ENCODE measurements around the gene ABI1. TPM values are rescaled to one million over a fixed set of nuclear protein-coding genes. Genes with fewer than 3 reads are reported as not detected.

Gene ABI1
- polyA plus RNA-seq, 1 donor, result 50.1 TPM

DNA sequence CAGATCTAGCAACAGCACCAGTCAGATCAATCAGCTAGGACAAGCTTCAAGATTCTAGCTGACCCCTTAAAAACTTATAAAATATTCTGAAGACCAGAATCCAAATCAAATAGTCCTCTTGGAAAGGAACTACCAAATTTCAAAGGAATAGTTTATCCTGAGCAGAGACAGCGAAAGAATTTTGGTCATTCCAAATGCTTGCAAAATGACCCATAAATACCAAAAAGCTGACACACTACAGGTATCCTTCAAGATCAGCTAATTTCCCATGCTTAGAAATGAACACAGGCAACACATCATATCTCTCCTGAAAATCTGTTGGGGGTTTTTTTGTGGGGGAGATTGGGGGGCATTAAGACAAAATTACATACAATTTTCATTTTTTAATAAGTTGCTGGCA is 84.5 kb downstream of the ABI1 start:
- no peaks in the 10 kb centered on the region for H3K36me3 ChIP-seq (ENCODE audit: control insufficient read depth, insufficient read depth, low read length)
- H3K27ac ChIP-seq (ENCODE audit: low read length), result no peak overlapping the region
- WGBS (ENCODE audit: insufficient coverage, low lambda C conversion rate), result 100% methylated on average over 1 of the region's 1 CpG

DNA sequence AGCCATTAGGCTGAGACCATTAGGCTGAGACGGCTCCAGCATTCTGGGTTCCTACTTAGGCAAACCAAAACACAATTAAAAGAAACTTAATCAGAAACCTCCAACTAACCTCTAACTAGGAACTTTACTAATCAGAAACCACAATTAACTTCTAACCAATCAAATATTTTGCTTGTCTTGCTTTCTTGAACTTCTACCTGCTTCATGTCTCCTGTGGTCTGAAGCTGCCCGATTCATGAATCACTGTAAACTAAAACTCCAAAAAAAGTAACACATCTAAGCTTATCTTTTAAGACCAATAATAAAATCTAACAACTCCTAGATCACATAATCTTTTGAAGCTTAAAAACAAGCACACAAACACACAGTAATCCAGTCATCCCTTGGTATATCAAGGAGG is 87.1 kb downstream of the ABI1 start:
- H3K4me3 ChIP-seq (ENCODE audit: low read length), result no peak overlapping the region
- no peaks in the 10 kb centered on the region for H3K9me3 ChIP-seq (ENCODE audit: control insufficient read depth, low read depth, low read length)
- peaks cover 2% of the 10 kb centered on the region for H3K36me3 ChIP-seq (ENCODE audit: control insufficient read depth, insufficient read depth, low read length)
- no peak overlapping the region for H3K27ac ChIP-seq (ENCODE audit: low read length)
- H3K27me3 ChIP-seq (ENCODE audit: control insufficient read depth, insufficient read depth, low read length), result no peaks in the 10 kb centered on the region
- H3K4me1 ChIP-seq (ENCODE audit: control insufficient read depth, insufficient read depth, low read length), result no peaks in the 10 kb centered on the region
- WGBS (ENCODE audit: insufficient coverage, low lambda C conversion rate), result 92% methylated on average over 2 of the region's 2 CpGs
- DNase-seq, result no peak

More for the DNA sequence above, 84.5 kb downstream of the ABI1 start:
- Histone ChIP-seq H3K4me3 (ENCODE audit: low read length) (no peak overlapping the region), H3K27me3 (ENCODE audit: control insufficient read depth, insufficient read depth, low read length) (no peaks in the 10 kb centered on the region), H3K4me1 (ENCODE audit: control insufficient read depth, insufficient read depth, low read length) (no peaks in the 10 kb centered on the region), H3K9me3 (ENCODE audit: control insufficient read depth, low read depth, low read length) (no peaks in the 10 kb centered on the region)
- DNase-seq, result no peak

DNA sequence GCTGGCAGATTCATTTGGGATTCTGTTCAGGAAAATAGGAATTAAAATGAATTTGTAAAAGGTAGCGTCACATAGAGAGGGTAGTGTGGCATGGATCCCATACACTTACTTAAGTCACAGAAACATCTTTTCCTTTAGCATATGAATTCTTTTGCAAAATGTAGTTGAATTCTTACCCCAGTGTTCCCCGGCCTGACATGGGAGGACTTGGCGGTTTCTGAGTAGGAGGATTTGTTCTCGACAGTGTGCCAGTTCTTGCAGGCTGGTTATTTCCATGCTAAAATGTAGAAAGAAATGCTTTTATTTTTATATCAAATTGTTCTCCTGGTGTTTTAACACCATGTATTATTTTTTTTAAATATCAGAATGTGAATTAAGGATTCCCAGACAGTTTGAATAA is 90.7 kb downstream of the ABI1 start:
- Histone ChIP-seq H3K9me3 (ENCODE audit: control insufficient read depth, low read depth, low read length) (no peaks in the 10 kb centered on the region), H3K27me3 (ENCODE audit: control insufficient read depth, insufficient read depth, low read length) (no peaks in the 10 kb centered on the region), H3K4me1 (ENCODE audit: control insufficient read depth, insufficient read depth, low read length) (no peaks in the 10 kb centered on the region), H3K27ac (ENCODE audit: low read length) (no peak overlapping the region), H3K4me3 (ENCODE audit: low read length) (no peak overlapping the region), H3K36me3 (ENCODE audit: control insufficient read depth, insufficient read depth, low read length) (peaks cover 15% of the 10 kb centered on the region)
- DNase-seq, result no peak
- 100% methylated on average over 4 of the region's 4 CpGs for WGBS (ENCODE audit: insufficient coverage, low lambda C conversion rate)

DNA sequence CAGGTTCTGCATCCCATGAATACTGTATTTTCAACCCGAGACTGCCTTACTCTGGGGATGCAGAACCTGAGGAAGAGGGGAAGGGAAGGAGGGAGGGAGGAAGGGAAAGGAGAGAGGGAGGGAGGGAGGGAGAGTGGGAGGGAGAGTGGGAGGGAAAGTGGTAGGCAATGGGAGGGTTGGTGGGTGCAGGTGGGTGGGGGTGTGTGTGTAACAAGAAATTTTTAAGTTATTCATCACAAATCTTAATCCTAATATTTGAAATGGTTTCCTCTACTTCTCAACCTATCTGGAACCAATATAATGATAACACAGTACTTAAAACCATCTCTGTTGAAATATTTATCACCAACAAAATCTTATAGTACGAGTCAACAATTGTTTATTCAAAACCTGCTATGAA is 95.2 kb downstream of the ABI1 start:
- Histone ChIP-seq H3K9me3 (ENCODE audit: control insufficient read depth, low read depth, low read length) (no peaks in the 10 kb centered on the region), H3K4me3 (ENCODE audit: low read length) (no peak overlapping the region), H3K27ac (ENCODE audit: low read length) (no peak overlapping the region), H3K27me3 (ENCODE audit: control insufficient read depth, insufficient read depth, low read length) (no peaks in the 10 kb centered on the region), H3K4me1 (ENCODE audit: control insufficient read depth, insufficient read depth, low read length) (no peaks in the 10 kb centered on the region), H3K36me3 (ENCODE audit: control insufficient read depth, insufficient read depth, low read length) (peaks cover 30% of the 10 kb centered on the region)
- no peak for DNase-seq
- 100% methylated on average over 1 of the region's 2 CpGs for WGBS (ENCODE audit: insufficient coverage, low lambda C conversion rate)

DNA sequence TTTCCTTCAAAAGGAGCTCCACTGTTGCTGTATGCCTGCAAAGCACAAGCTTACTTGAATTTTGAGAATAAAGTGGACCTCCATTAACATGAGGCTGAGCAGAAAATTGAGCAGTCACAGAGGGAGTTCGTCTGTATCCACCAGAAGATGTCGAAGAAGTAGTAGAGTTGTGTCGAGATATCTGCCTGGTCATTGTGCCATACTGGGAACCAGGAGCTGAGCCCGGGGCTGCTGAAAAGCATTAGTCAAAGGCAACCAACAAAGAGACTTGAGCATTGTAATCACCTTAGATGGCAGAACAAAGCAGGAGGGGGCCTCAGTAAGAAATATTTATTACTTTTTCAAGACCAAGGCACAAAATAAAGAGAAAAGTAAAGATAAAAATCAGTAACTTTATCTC is 101.8 kb downstream of the ABI1 start:
- H3K4me3 ChIP-seq (ENCODE audit: low read length), result no peak overlapping the region
- H3K27ac ChIP-seq (ENCODE audit: low read length), result no peak overlapping the region
- H3K4me1 ChIP-seq (ENCODE audit: control insufficient read depth, insufficient read depth, low read length), result no peaks in the 10 kb centered on the region
- peaks cover 18% of the 10 kb centered on the region for H3K36me3 ChIP-seq (ENCODE audit: control insufficient read depth, insufficient read depth, low read length)
- no peak for DNase-seq
- no peaks in the 10 kb centered on the region for H3K27me3 ChIP-seq (ENCODE audit: control insufficient read depth, insufficient read depth, low read length)
- WGBS (ENCODE audit: insufficient coverage, low lambda C conversion rate), result no CpG with 5 or more reads among the region's 4 CpGs
- no peaks in the 10 kb centered on the region for H3K9me3 ChIP-seq (ENCODE audit: control insufficient read depth, low read depth, low read length)

DNA sequence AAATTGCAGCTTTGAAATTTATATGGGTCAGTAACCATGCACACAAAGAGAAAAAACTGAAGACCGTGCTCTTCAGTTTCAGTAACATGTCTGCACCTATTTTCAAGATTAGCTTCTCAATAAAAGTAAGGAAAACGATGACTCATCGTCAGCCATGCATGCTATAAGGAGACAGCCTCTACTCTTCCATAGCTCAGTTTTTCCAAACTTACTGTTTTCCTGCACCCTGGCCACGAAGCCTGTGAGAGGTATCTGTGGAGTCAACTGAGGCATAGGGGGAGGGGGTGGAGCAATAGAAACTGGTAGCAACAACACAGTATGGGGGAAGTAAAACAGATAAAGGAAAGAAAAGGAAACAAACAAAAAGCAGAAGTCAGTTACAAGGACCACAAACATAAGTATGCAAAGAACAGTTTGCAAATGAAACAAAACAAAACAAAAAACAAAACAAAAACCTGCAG is 105.3 kb downstream of the ABI1 start:
- Histone ChIP-seq H3K9me3 (ENCODE audit: control insufficient read depth, low read depth, low read length) (no peaks in the 10 kb centered on the region), H3K4me3 (ENCODE audit: low read length) (no peak overlapping the region), H3K36me3 (ENCODE audit: control insufficient read depth, insufficient read depth, low read length) (peaks cover 9% of the 10 kb centered on the region), H3K27ac (ENCODE audit: low read length) (no peak overlapping the region), H3K4me1 (ENCODE audit: control insufficient read depth, insufficient read depth, low read length) (no peaks in the 10 kb centered on the region), H3K27me3 (ENCODE audit: control insufficient read depth, insufficient read depth, low read length) (no peaks in the 10 kb centered on the region)
- no peak for DNase-seq
- 57% methylated on average over 1 of the region's 4 CpGs for WGBS (ENCODE audit: insufficient coverage, low lambda C conversion rate)

DNA sequence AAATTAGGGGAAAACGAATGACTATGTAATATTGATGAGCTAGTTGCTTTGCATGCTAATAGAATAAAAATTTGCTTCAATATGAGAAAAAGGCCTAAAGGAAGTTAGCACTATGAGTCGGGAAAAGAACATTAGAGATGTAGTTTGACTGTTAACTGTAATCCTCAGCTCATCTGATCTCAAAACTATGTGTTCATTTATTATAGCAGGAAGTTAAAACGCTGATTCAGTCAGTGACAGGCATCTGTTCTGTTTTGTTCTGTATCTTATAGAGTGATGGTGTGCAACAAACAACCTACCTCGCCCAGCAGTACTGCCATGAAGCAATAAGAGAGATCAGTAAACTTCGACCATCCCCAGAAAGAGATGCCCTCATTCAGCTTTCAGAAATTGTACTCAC is 114.7 kb downstream of the ABI1 start:
- WGBS (ENCODE audit: insufficient coverage, low lambda C conversion rate), result 100% methylated on average over 1 of the region's 5 CpGs
- Histone ChIP-seq H3K27me3 (ENCODE audit: control insufficient read depth, insufficient read depth, low read length) (no peaks in the 10 kb centered on the region), H3K9me3 (ENCODE audit: control insufficient read depth, low read depth, low read length) (no peaks in the 10 kb centered on the region), H3K4me1 (ENCODE audit: control insufficient read depth, insufficient read depth, low read length) (no peaks in the 10 kb centered on the region), H3K4me3 (ENCODE audit: low read length) (no peak overlapping the region), H3K36me3 (ENCODE audit: control insufficient read depth, insufficient read depth, low read length) (peaks cover 41% of the 10 kb centered on the region), H3K27ac (ENCODE audit: low read length) (no peak overlapping the region)
- no peak for DNase-seq

DNA sequence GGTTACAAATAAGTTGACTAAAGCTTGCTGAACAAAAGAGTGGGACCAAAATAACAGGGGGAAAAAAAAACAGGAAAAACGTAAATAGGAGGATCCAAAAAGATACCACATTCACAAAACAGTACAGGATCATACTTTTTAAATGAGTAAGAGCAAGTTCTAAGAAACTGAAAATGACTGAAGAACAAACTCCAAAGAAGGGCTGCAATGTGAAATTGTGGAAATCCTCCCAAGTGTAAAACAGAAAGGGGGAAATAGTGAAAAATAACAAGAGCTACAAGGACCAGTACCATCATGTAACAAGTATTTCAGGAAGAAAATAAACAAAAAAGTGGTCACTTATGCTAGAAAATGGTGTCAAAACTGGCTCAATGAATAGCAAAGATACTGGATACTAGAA is 116.9 kb downstream of the ABI1 start:
- H3K36me3 ChIP-seq (ENCODE audit: control insufficient read depth, insufficient read depth, low read length), result peaks cover 49% of the 10 kb centered on the region
- WGBS (ENCODE audit: insufficient coverage, low lambda C conversion rate), result 100% methylated on average over 1 of the region's 1 CpG

DNA sequence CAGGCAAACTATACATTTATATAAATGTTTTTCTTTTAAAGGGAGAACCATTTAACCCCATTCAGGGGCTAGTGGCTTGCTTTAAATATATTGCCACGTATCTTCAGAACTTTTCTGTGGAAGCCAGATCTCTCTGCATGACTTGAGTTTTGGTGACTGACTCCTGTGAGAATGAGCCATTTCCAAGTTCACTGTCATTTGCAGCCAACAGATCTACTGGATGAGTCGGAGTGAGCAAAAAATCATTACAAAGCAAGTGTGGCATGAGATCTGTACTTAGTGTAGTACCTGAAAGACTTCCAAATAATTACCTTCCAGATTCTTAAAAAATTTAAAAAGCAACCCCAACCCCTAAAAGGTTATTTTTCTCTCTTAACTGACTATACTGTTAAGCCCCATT is 117.7 kb downstream of the ABI1 start:
- Histone ChIP-seq H3K36me3 (ENCODE audit: control insufficient read depth, insufficient read depth, low read length) (peaks cover 52% of the 10 kb centered on the region), H3K27ac (ENCODE audit: low read length) (no peak overlapping the region)
- WGBS (ENCODE audit: insufficient coverage, low lambda C conversion rate), result no CpG with 5 or more reads among the region's 2 CpGs

More for the DNA sequence above, 116.9 kb downstream of the ABI1 start:
- Histone ChIP-seq H3K27ac (ENCODE audit: low read length) (no peak overlapping the region), H3K27me3 (ENCODE audit: control insufficient read depth, insufficient read depth, low read length) (no peaks in the 10 kb centered on the region), H3K4me1 (ENCODE audit: control insufficient read depth, insufficient read depth, low read length) (no peaks in the 10 kb centered on the region), H3K9me3 (ENCODE audit: control insufficient read depth, low read depth, low read length) (no peaks in the 10 kb centered on the region), H3K4me3 (ENCODE audit: low read length) (no peak overlapping the region)
- no peak for DNase-seq

DNA sequence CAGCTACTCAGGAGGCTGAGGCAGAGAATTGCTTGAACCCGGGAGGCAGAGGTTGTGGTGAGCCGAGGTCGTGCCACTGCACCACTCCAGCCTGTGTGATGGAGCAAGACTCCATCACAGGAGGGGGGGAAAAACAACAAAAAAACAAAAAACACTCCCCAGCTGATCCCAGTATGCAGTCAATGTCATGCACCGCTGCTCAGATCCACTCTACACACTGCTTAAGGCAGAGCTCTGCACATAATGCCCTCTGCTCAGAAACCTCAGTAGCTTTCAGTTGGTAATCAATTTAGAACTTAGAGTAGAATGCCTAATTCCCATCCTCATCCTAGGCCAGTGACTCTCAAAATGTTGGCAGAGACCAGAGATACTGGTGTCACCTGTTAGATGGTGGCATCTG is 119.4 kb downstream of the ABI1 start:
- Histone ChIP-seq H3K4me1 (ENCODE audit: control insufficient read depth, insufficient read depth, low read length) (no peaks in the 10 kb centered on the region), H3K27ac (ENCODE audit: low read length) (no peak overlapping the region), H3K4me3 (ENCODE audit: low read length) (no peak overlapping the region), H3K36me3 (ENCODE audit: control insufficient read depth, insufficient read depth, low read length) (peaks cover 61% of the 10 kb centered on the region), H3K9me3 (ENCODE audit: control insufficient read depth, low read depth, low read length) (no peaks in the 10 kb centered on the region), H3K27me3 (ENCODE audit: control insufficient read depth, insufficient read depth, low read length) (no peaks in the 10 kb centered on the region)
- no peak for DNase-seq
- no CpG with 5 or more reads among the region's 4 CpGs for WGBS (ENCODE audit: insufficient coverage, low lambda C conversion rate)

More for the DNA sequence above, 117.7 kb downstream of the ABI1 start:
- no peaks in the 10 kb centered on the region for H3K4me1 ChIP-seq (ENCODE audit: control insufficient read depth, insufficient read depth, low read length)
- DNase-seq, result no peak
- no peak overlapping the region for H3K4me3 ChIP-seq (ENCODE audit: low read length)
- no peaks in the 10 kb centered on the region for H3K27me3 ChIP-seq (ENCODE audit: control insufficient read depth, insufficient read depth, low read length)
- no peaks in the 10 kb centered on the region for H3K9me3 ChIP-seq (ENCODE audit: control insufficient read depth, low read depth, low read length)

DNA sequence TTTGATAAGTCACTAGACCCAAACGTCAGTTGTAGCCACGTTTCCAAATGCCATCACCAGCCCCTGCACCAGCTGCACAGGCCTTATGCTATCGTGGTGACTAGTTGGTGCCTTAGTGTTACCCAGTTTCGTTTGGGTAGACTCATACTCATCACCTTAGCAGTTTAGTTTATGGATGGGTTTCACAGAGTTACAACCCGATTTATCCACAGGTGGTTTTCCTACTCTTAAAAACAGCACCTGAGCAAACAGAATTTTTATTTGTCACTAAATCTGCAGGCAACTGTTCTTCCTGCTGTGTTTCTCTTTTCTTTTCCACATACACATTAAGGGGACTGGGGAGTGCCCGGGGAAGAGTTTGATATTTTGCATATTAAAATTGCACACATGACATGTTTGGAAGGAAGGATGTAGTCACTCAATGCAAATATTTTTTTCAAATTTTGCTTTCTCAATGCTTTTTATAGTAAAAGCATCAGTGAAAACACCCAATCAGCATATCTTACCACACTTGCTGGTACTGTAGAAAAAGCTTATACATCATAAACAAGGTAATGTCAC is 121.6 kb downstream of the ABI1 start:
- H3K4me3 ChIP-seq (ENCODE audit: low read length), result no peak overlapping the region
- H3K9me3 ChIP-seq (ENCODE audit: control insufficient read depth, low read depth, low read length), result no peaks in the 10 kb centered on the region
- 83% methylated on average over 1 of the region's 6 CpGs for WGBS (ENCODE audit: insufficient coverage, low lambda C conversion rate)
- no peaks in the 10 kb centered on the region for H3K27me3 ChIP-seq (ENCODE audit: control insufficient read depth, insufficient read depth, low read length)
- no peak overlapping the region for H3K27ac ChIP-seq (ENCODE audit: low read length)
- peaks cover 10% of the 10 kb centered on the region for H3K4me1 ChIP-seq (ENCODE audit: control insufficient read depth, insufficient read depth, low read length)
- H3K36me3 ChIP-seq (ENCODE audit: control insufficient read depth, insufficient read depth, low read length), result peaks cover 61% of the 10 kb centered on the region
- DNase-seq, result no peak

Data from large intestine (tissue), 3 donors.